GM19025 (cell line): ENCODE data around the gene LDLRAD3.

Experiments
- ATAC-seq: cut with Tn5 transposase; IDR thresholded peaks from one replicate; pipeline ENCODE4 v1.9.1; 2021; ENCODE audit warnings: mild to moderate bottlenecking, low read depth, moderate library complexity; ENCODE audit not compliant: unreplicated experiment

The LDLRAD3 gene

DNA sequence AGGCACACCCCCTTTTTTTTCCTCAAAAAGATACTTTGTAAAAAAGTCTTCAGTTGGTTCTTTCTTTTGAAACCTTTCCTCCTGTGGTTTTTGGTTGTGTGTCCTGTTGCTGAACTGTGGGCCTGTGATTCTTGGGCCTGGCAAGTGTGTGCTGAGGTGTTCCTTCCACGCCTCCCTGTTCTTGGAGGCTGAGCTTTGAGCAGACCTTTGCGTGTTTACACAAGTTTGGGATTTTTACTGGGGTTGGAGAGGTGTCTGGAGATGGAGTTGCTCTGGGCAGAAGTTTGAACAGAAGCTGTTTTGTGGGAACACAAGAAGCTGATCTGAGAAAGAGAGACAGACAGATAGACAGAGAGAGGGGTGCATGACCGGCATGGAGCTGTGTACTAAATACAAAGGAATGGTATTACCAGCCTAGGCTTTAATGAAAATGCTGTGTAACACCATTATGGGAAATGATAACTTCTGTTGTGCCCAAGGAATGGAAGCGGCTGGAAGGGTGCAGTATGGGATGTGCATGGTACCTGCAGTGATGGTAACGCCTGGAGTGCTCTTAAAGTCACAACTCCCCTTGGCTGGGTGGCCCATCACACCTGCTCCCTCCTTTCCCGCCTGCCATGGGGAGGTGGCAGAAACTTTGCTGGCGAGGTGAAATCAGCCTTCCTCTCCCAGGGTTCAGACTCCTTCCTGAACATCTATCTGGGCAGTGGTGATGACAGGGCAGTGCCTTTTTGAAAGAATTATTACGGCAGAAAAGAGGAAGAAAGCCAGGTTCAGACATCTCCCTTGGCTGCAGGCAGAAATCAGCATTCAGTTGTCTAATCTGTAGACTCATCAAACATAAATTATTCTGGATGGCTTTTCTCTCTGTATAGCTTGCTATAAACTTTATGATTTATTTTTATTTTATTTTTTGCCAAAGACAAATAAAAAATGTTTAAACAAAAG lies 70.4 kb downstream of the LDLRAD3 start:
- ATAC-seq, result no peak

DNA sequence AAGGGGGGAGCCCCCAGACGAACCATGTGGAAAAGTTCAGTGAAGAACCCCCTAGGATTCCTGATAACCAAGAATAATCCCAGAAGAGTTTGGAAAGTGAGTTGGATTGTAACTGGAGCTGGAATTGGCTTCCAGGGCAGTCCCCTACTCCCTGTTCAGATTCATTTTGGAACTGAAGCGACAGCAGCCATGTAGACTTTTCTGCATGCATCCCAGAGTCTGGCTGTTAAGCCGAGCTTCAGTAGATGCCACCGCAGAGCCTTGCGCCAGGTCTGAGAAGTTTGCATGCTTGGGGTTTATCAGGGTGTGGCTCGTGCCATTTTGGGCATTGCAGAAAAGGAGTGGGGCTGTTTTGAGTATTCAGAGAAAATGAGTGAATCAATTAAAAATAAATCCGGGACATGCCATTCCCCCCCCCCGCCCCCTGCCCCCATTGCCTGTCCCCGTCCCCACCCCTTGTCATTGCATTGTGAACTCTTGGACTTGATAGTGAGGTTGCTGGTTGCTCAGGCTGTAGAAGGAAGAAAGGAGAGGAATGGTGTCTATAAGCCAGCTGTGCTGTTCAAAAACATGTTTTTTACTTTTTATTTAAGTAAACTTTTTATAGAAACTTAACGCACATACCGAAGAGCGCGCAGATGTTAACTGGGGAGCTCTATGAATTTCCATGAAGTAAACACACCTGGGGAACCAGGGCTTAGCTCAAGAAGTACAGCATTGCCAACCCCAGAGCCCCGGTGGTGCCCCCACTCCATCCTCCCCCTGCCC lies 71.2 kb downstream of the LDLRAD3 start:
- no peak for ATAC-seq

DNA sequence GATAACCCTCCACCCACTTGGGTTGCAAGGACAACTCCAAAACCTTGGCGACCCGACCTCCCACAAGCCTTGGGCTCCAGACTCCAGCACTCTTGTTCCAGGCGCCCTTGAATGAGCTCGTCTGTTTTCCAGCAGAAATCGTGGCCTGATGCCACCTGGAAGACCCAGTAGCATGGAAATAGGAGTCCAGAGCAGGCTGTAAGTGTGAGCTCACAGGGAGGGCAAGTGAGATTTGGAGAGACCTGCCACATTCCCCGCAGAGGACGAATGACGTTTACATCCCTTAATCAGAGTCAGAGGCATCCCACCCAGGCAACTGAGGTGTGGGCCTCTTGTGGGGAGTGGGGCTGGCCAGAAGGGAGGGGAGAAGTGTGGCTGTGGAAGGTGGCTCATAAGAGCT lies 71.9 kb downstream of the LDLRAD3 start:
- ATAC-seq, result no peak

GRCh38 chr11:36016263-36016662 lies 72.4 kb downstream of the LDLRAD3 start:
- no peak for ATAC-seq

- ATAC-seq, result no peak
Measured at GRCh38 chr11:36016709-36017108, 72.8 kb downstream of the LDLRAD3 start.

GRCh38 chr11:36019005-36019596 lies 75.2 kb downstream of the LDLRAD3 start:
- no peak for ATAC-seq

DNA sequence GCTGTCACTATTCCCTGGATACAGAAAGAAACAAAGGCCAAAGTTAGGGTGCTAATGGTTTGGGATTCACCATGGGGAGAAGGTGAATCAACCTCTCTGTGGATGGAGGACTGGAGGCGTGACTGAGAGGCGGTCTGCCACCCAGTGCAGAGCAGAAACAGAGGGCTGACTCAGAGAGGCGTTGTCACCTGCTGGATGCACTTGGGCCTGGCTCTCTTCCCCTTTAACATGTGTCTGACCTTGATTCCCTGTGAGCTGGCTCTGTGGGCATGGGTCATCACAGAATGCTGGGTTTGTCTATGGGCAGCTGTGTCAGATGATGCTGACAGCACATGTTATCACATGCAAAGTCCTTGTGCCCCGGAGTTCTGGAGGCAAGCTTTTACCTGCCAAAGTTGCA lies 75.9 kb downstream of the LDLRAD3 start:
- no peak for ATAC-seq

- no peak for ATAC-seq
Measured at GRCh38 chr11:36022882-36023281, 79.0 kb downstream of the LDLRAD3 start.

DNA sequence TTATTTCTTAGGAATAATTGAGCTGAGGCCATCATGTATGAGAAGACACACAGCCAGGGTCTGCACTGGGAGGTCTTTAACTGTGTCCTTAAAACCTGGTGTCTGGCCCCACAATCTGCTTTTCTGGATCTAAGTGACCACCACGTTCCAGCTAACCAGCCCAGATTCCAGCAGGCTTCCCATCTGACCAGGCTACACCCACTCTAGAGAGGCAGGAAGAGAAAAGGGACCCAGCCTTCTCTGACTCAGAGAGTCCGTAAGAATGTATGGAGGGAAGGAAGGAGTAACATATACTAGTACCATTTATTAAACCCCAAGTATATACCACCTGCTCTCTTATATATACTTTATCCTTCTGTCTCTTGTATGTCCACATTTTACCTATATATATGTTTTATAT lies 80.1 kb downstream of the LDLRAD3 start:
- no peak for ATAC-seq

DNA sequence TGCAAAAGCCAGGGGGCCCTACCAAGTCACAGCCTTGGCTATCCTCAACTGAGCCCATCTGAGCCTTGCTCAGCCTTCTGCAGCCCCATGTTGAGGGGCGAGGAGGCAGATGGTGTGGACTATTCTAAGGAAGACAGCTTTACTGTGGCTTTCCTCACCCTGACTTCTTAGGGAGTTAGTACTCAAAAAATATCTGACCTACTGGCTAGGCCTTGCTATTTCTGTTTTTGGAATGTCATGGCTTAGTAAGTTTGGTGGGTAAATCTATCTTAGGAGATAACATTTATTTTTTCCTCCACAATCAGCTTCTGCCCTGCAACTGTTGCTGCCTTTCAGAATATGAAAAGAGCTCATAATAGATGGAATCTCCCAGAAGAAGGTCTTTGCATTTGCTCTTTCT lies 80.9 kb downstream of the LDLRAD3 start:
- ATAC-seq, result no peak

DNA sequence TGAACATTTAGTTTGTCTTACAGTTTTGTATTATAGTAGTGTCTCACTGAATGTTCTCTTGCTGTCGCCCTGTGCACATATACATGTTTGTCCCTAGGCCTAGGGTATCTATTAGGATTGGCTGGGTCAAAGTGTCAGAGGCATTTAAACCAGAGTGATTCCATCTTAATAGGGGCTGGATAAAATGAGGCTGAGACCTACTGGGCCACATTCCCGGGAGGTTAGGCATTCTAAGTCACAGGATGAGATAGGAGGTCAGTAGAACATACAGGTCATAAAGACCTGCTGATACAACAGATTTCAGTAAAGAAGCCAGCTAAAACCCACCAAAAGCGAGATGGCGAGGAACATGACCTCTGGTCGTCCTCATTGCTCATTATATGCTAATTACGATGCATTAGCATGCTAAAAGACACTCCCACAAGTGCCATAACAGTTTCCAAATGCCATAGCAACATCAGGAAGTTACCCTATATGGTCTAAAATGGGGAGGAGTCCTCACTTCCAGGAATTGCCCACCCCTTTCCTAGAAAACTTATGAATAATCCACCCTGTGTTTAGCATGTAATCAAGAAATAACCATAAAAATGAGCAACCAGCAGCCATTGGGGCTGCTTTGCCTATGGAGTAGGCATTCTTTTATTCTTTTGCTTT lies 82.6 kb downstream of the LDLRAD3 start:
- no peak for ATAC-seq

- no peak for ATAC-seq
Measured at GRCh38 chr11:36027731-36028130, 83.9 kb downstream of the LDLRAD3 start.

DNA sequence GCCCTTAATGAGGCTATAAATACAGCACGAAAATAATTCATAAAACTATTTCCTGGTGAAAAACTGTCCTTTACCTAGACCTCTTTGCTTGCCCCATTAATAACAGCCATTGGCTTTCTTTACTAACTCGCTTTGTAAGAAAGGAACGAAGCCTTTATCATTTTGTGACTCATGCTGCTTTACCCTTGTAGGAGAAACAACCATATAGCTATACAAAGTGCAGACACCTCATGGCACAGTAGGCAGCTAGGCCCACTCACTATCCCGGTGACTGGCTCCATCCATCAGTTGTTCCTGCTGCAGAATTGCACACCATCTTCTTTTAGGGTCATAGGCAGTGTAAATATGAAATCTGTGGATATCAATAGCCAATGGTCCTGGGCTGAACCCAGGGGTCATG lies 85.8 kb downstream of the LDLRAD3 start:
- ATAC-seq, result no peak

DNA sequence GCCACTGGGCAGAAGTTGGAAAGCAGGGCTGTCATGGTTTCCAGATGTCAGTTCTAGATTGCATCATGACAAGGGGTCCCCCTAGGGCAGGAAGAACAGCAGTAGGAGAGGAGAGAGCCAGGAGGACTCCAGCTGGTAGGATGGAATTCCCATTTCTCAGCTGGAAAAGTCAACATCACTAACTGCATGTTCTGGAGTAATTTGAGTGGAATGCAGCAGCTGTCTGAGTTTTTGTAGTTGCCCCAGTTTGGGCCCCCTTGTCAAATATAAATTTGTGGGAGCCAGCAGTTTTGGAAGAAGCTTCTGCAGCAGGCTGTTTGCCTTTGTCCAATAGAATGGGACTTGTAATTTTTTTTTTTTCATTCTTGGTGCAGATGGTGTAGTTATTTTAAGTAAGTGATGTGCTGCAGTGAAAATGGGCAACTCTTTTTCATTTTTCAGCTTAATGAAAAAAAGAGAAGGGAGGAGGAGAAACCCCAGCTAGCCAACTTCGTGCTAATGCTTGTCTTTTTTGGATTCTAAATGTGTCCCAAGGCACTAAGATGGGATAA lies 86.9 kb downstream of the LDLRAD3 start:
- ATAC-seq, result no peak

DNA sequence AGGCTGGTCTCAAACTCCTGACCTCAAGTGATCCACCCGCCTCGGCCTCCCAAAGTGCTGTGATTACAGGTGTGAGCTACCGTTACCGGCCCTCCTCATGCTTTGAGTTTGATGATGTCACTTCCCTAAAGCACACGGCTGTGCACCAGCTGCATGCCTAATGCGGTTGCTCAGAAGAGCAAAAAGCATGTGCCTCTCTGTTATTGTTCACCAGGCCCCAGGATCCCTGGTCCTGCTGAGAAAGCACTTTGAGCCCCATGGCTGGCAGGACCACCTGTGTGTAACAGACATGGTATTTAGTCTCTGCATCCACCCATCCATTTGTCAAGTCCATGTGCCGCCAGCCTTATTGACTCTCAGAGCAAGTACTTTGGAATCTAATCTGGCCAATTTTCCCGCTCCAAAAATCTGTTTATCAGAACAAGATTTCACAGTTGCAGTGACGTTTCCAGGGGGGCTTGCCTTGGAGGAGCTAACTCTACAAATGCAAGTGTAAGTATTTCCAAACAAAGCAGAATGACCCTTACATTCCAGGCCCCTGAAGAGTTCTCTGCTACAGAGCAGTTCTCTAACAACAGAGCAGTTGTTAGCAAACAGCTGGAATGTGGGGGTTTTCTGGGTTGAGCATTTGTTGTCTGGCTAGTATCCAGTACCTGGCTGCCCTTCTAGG lies 89.4 kb downstream of the LDLRAD3 start:
- no peak for ATAC-seq

GRCh38 chr11:36033936-36034335 lies 90.1 kb downstream of the LDLRAD3 start:
- ATAC-seq, result no peak

DNA sequence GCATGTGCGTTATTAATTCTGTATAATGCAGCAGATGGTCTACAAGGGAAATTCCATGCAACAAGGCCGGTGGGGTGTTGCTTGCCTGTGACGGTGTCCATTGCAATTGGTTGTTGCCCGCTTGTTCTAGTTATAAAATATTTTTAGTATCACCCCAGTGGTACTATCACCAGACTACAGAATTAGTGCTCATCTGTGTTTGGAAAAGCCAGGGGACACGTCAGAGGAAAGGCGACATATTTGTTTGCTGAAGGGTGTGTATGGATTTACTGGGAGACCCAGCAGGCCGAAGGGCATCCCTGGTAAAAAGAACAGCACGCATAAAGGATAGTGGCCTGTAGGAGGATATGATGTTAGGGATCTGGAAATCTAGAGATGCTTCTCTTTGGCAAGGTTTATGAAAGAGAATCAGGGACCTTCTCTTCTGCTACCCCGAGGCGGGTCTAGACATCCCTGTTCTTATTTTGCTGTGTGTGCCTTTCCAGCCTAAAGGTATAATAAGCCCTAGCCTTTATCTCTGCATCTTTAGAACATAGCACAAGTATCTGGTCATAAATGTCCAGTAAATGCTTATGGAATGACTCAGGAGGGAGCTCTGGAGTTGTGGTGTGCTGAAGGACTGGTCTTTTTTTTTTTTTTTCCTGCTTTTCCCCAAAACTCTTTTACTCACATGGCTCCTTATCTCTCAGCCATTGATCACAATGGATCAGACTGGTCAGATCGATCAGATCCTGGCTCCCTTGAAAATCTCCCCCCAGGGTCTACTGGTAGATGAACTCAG lies 90.9 kb downstream of the LDLRAD3 start:
- ATAC-seq, result no peak

DNA sequence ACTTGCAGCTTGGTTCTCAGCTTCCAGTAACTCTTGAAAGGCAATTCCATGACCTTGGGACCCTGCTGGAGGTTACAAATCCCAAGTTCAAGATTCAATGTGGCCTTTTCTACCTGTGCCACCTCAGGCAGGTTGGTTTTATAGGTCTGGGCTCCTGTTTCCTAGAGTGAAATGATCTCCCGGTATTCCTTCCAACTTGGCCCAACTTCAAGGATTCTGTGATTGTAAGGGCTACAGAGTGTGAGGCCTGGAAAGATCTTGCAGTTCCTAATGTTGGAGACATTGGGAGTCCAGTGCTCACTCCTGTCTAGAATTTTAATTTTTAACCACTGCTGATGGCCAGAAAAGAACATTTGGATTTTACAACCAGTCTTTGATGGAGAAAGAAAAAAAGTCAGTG lies 91.6 kb downstream of the LDLRAD3 start:
- ATAC-seq, result no peak

DNA sequence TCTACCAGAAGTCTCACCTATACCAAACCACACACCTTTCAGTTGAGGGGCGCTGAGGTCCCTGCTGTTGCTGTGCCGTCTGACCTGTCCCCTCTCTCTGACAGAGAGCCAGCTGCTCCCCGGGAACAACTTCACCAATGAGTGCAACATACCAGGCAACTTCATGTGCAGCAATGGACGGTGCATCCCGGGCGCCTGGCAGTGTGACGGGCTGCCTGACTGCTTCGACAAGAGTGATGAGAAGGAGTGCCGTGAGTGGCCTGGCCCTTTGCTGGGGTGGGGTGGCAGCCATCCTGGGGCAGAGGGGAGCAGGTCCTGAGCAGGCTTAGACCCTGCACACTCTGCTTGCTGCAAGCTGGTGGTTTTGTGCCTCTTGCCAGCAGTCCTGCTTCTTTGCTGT lies 92.1 kb downstream of the LDLRAD3 start:
- no peak for ATAC-seq
